ENCODE data around the gene SHC2.
"Not testable (repeated sequence)": the region's sequence is repeated elsewhere in the genome, so short reads cannot be mapped to it uniquely, and the experiment has no call there.

The SHC2 gene

DNA sequence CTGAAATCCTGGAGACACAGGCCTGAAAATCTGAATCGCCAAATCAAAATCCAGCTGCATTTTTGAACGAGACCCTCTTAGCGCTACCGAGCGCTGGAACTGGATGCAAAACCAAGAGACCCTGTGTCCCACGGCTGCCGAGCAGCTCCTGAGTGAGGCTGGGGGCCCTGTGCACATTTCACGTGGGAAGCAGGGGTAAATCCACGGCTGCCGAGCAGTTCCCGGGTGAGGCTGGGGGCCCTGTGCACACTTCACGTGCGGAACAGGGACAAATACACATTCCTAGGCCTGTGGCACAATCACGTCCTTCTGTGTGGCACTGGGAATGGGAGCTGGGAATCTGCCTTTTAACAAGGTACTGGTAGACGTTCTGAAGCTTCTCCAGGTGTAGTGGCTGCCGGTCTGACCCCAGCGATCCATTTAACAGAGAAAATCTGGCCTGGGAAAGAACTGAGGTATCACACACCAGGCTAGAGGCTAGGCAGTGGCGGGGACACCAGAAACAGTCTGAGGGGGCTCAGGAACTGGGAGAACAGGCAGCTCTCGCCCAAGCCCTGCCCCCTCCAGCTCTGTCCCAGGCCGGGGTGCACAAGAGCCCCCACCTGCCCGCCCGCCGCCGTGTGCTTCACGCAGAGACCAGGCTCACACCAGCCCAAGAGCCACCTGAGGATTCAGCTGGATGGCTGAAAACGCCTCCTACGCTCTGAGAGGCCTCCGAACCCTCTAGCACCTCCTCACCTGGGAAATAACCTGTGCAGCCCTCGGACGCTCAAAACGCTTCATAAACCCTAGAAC is 40.9 kb downstream of the SHC2 start:
- no peak overlapping the region for H3K4me3 ChIP-seq (ENCODE audit: low read length in 2 of 2)
- H3K9ac ChIP-seq (ENCODE audit: low read length in 2 of 2) = no peak overlapping the region
- peaks cover 3 to 4% of the 10 kb centered on the region in 2 donors for H3K36me3 ChIP-seq (ENCODE audit: control insufficient read depth in 2 of 2, insufficient read depth in 2 of 2, low read length in 2 of 2)
- no peak overlapping the region for H3K27ac ChIP-seq (ENCODE audit: low read length)
- no peaks in the 10 kb centered on the region for H3K27me3 ChIP-seq (ENCODE audit: control insufficient read depth in 1 of 2, insufficient read depth in 2 of 2, low read length in 2 of 2)
- H3K4me1 ChIP-seq (ENCODE audit: control insufficient read depth, insufficient read depth, low read length) = no peaks in the 10 kb centered on the region
- H3K9me3 ChIP-seq (ENCODE audit: control insufficient read depth in 2 of 2, low read length in 2 of 2) = no peaks in the 10 kb centered on the region

- Histone ChIP-seq H3K36me3 (ENCODE audit: control insufficient read depth in 2 of 2, insufficient read depth in 2 of 2, low read length in 2 of 2) (peaks cover 2 to 4% of the 10 kb centered on the region in 2 donors), H3K4me1 (ENCODE audit: control insufficient read depth, insufficient read depth, low read length) (no peaks in the 10 kb centered on the region), H3K4me3 (ENCODE audit: low read length in 2 of 2) (no peak overlapping the region), H3K9ac (ENCODE audit: low read length in 2 of 2) (no peak overlapping the region), H3K9me3 (ENCODE audit: control insufficient read depth in 2 of 2, low read length in 2 of 2) (no peaks in the 10 kb centered on the region), H3K27ac (ENCODE audit: low read length) (no peak overlapping the region), H3K27me3 (ENCODE audit: control insufficient read depth in 1 of 2, insufficient read depth in 2 of 2, low read length in 2 of 2) (no peaks in the 10 kb centered on the region)
Measured at GRCh38 chr19:418761-419671, 41.8 kb downstream of the SHC2 start.

GRCh38 chr19:416416-416815 is 44.4 kb downstream of the SHC2 start:
- H3K9ac ChIP-seq (ENCODE audit: low read length in 2 of 2) = no peak overlapping the region
- no peak overlapping the region for H3K4me3 ChIP-seq (ENCODE audit: low read length in 2 of 2)
- no peak overlapping the region for H3K27ac ChIP-seq (ENCODE audit: low read length)
- H3K9me3 ChIP-seq (ENCODE audit: control insufficient read depth in 2 of 2, low read length in 2 of 2) = no peaks in the 10 kb centered on the region
- H3K27me3 ChIP-seq (ENCODE audit: control insufficient read depth in 1 of 2, insufficient read depth in 2 of 2, low read length in 2 of 2) = peaks cover 10% of the 10 kb centered on the region in 2 donors
- H3K4me1 ChIP-seq (ENCODE audit: control insufficient read depth, insufficient read depth, low read length) = no peaks in the 10 kb centered on the region
- peaks cover 0 to 2% of the 10 kb centered on the region in 2 donors for H3K36me3 ChIP-seq (ENCODE audit: control insufficient read depth in 2 of 2, insufficient read depth in 2 of 2, low read length in 2 of 2)

DNA sequence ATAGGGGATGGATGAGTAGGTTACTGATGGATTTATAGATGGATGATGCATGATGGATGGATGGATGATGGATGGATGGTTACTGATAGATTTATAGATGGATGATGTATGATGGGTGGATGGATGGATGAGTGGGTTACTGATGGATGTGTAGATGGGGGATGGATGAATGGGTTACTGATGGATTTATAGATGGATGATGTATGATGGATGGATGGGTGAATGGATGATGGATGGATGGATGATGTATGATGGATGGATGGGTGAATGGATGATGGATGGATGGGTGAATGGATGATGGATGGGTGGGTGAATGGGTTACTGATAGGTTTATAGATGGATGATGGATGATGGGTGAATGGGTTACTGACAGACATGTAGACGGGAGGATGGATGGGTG is 45.5 kb downstream of the SHC2 start:
- no peaks in the 10 kb centered on the region for H3K4me1 ChIP-seq (ENCODE audit: control insufficient read depth, insufficient read depth, low read length)
- peaks cover 0 to 2% of the 10 kb centered on the region in 2 donors for H3K36me3 ChIP-seq (ENCODE audit: control insufficient read depth in 2 of 2, insufficient read depth in 2 of 2, low read length in 2 of 2)
- no peaks in the 10 kb centered on the region for H3K9me3 ChIP-seq (ENCODE audit: control insufficient read depth in 2 of 2, low read length in 2 of 2)
- no peak overlapping the region for H3K27ac ChIP-seq (ENCODE audit: low read length)
- no peak overlapping the region for H3K9ac ChIP-seq (ENCODE audit: low read length in 2 of 2)
- no peak overlapping the region for H3K4me3 ChIP-seq (ENCODE audit: low read length in 2 of 2)
- peaks cover 13% of the 10 kb centered on the region in 2 donors for H3K27me3 ChIP-seq (ENCODE audit: control insufficient read depth in 1 of 2, insufficient read depth in 2 of 2, low read length in 2 of 2)

- Histone ChIP-seq H3K27ac (ENCODE audit: low read length) (no peak overlapping the region), H3K9ac (ENCODE audit: low read length in 2 of 2) (no peak overlapping the region), H3K4me3 (ENCODE audit: low read length in 2 of 2) (no peak overlapping the region), H3K9me3 (ENCODE audit: control insufficient read depth in 2 of 2, low read length in 2 of 2) (no peaks in the 10 kb centered on the region), H3K36me3 (ENCODE audit: control insufficient read depth in 2 of 2, insufficient read depth in 2 of 2, low read length in 2 of 2) (no peaks in the 10 kb centered on the region), H3K4me1 (ENCODE audit: control insufficient read depth, insufficient read depth, low read length) (peaks cover 6% of the 10 kb centered on the region), H3K27me3 (ENCODE audit: control insufficient read depth in 1 of 2, insufficient read depth in 2 of 2, low read length in 2 of 2) (peaks cover 23 to 24% of the 10 kb centered on the region in 2 donors)
Measured at GRCh38 chr19:413756-414420, 46.9 kb downstream of the SHC2 start.

DNA sequence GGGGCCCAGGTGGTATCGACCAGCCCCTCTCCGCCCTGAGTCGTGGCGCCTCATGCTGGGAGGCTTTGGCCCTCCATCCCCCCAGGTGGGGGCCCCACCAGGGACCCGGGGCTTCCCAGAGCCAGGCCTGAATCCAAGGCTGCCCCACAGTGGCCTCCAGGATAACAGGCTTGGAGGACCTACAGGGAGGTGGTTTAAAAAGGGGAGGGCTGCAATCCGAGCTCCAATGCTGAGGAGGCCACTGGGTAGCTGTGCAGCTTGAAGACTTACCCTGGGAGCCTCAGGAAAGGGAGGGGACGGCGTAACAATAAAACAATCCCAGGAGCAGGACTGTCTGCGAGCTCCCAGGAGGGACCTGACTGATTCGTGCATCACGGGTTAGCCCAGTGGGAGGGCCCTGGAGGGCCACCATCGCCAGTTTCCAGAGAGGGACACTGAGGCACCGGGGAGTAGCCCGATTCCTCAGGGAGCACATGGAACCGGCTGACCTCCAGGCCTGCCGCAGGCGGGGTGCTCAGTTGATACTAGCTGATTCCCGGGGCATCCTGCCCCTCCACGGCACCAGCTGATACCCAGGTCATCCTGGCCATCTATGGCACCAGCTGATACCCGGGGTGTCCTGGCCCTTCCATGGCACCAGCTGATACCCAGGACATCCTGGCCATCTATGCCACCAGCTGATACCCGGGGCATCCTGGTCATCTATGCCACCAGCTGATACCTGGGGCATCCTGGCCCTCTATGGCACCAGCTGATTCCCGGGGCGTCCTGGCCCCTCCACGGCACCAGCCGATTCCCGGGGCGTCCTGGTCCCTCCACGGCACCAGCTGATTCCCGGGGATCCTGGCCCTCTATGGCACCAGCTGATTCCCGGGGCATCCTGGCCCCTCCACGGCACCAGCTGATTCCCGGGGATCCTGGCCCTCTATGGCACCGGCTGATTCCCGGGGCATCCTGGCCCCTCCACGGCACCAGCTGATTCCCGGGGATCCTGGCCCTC is 48.2 kb downstream of the SHC2 start:
- H3K27ac ChIP-seq (ENCODE audit: low read length) = no peak overlapping the region
- H3K9me3 ChIP-seq (ENCODE audit: control insufficient read depth in 2 of 2, low read length in 2 of 2) = no peaks in the 10 kb centered on the region
- H3K9ac ChIP-seq (ENCODE audit: low read length in 2 of 2) = no peak overlapping the region
- H3K4me3 ChIP-seq (ENCODE audit: low read length in 2 of 2) = no peak overlapping the region
- no peaks in the 10 kb centered on the region for H3K36me3 ChIP-seq (ENCODE audit: control insufficient read depth in 2 of 2, insufficient read depth in 2 of 2, low read length in 2 of 2)
- H3K4me1 ChIP-seq (ENCODE audit: control insufficient read depth, insufficient read depth, low read length) = peaks cover 12% of the 10 kb centered on the region
- H3K27me3 ChIP-seq (ENCODE audit: control insufficient read depth in 1 of 2, insufficient read depth in 2 of 2, low read length in 2 of 2) = peaks cover 23 to 35% of the 10 kb centered on the region in 2 donors

DNA sequence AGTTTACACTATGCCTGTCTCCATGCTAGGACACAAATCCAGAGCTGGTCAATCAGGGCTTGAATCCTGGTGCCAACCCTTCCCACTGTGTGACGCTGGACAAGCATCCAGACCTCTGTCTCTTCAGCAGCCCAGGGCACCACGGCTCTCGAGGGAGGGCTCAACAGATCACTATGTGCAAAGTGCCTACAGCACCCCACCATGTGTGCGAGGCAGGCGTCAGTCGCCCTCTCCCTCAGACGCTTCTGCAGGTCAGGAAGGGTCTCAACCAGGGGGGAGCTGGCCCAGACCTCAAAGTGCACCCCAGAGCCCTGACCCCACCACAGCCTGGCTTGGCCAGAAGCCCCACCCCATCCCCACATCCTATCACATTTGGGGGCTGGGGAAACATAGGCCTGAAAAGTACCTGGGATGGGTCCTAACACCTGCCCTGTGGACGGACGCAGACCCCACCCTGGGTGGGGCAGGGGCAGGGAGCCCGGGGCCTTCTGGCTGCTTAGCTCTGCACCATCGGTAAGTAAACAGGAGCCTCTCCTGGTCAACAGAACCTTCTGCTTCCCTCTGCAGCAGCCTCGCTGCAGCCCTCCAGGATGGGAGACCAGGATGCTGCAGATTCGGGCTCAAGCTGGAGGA is 49.0 kb downstream of the SHC2 start:
- Histone ChIP-seq H3K9me3 (ENCODE audit: control insufficient read depth in 2 of 2, low read length in 2 of 2) (no peaks in the 10 kb centered on the region), H3K27ac (ENCODE audit: low read length) (no peak overlapping the region), H3K4me1 (ENCODE audit: control insufficient read depth, insufficient read depth, low read length) (peaks cover 12% of the 10 kb centered on the region), H3K27me3 (ENCODE audit: control insufficient read depth in 1 of 2, insufficient read depth in 2 of 2, low read length in 2 of 2) (peaks cover 23 to 38% of the 10 kb centered on the region in 2 donors), H3K9ac (ENCODE audit: low read length in 2 of 2) (no peak overlapping the region), H3K36me3 (ENCODE audit: control insufficient read depth in 2 of 2, insufficient read depth in 2 of 2, low read length in 2 of 2) (no peaks in the 10 kb centered on the region), H3K4me3 (ENCODE audit: low read length in 2 of 2) (no peak overlapping the region)

- H3K36me3 ChIP-seq (ENCODE audit: control insufficient read depth in 2 of 2, insufficient read depth in 2 of 2, low read length in 2 of 2); H3K4me3 ChIP-seq (ENCODE audit: low read length in 2 of 2); H3K27ac ChIP-seq (ENCODE audit: low read length); H3K9ac ChIP-seq (ENCODE audit: low read length in 2 of 2); H3K9me3 ChIP-seq (ENCODE audit: control insufficient read depth in 2 of 2, low read length in 2 of 2): not testable (repeated sequence)
- Histone ChIP-seq H3K4me1 (ENCODE audit: control insufficient read depth, insufficient read depth, low read length) (peaks cover 12% of the 10 kb centered on the region), H3K27me3 (ENCODE audit: control insufficient read depth in 1 of 2, insufficient read depth in 2 of 2, low read length in 2 of 2) (peaks cover 26 to 38% of the 10 kb centered on the region in 2 donors)
Measured at GRCh38 chr19:411121-411722, 49.6 kb downstream of the SHC2 start.

DNA sequence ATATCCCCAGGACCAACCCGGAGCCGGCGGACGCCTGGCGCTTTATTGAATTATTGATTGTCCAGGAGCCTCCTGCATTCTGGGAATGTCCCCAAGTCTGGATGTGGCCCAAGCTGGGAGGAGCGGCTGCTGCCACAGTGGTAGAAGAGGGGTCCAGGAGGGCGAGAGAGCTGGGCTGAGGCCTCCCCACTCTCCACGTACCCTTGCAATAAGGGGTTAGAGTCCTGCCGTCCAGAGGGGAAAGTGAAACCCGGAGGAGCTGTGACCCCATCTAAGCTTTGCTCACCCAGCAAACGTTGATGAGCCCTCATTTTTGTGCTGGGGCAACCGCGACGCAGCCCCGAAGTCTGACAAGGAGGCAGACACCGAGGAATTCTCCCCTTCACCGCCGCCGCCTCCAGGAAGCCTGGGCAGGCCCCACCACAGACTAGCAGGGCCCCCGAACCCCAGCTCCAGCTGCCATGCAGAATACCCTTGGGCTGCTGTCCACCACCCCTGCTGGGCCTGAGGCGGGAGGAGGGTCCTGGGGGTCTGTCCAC is 50.5 kb downstream of the SHC2 start:
- H3K9me3 ChIP-seq (ENCODE audit: control insufficient read depth in 2 of 2, low read length in 2 of 2) = no peaks in the 10 kb centered on the region
- H3K36me3 ChIP-seq (ENCODE audit: control insufficient read depth in 2 of 2, insufficient read depth in 2 of 2, low read length in 2 of 2) = no peaks in the 10 kb centered on the region
- H3K9ac ChIP-seq (ENCODE audit: low read length in 2 of 2) = no peak overlapping the region
- peaks cover 12% of the 10 kb centered on the region for H3K4me1 ChIP-seq (ENCODE audit: control insufficient read depth, insufficient read depth, low read length)
- H3K4me3 ChIP-seq (ENCODE audit: low read length in 2 of 2) = no peak overlapping the region
- peaks cover 32 to 41% of the 10 kb centered on the region in 2 donors for H3K27me3 ChIP-seq (ENCODE audit: control insufficient read depth in 1 of 2, insufficient read depth in 2 of 2, low read length in 2 of 2)
- no peak overlapping the region for H3K27ac ChIP-seq (ENCODE audit: low read length)

Data from stomach smooth muscle (tissue), 2 donors.